ENCODE data around the gene TADA2A. TPM values are rescaled to one million over a fixed set of nuclear protein-coding genes. Genes with fewer than 3 reads are reported as not detected.

The TADA2A gene
- total RNA-seq, 4 donors from 2014 or later: 11.5 to 23.7 (median 17.7) TPM

- intact Hi-C loops (cut with DNase I): no loop called here
- H3K4me3 ChIP-seq: no peak overlapping the region
- no peaks in the 10 kb centered on the region for H3K27me3 ChIP-seq
- peak overlapping the region in 1 of 4 donors; percentile 50 for H3K27ac ChIP-seq (replicated peaks in 1 of 4)
- peaks cover 31 to 95% (median 77%) of the 10 kb centered on the region in 4 donors for H3K36me3 ChIP-seq
- peaks cover 6 to 32% (median 7%) of the 10 kb centered on the region in 4 donors for H3K4me1 ChIP-seq
- DNase-seq (ENCODE audit: extremely low spot score): no peak
- WGBS: 85% methylated on average over 1 of the region's 1 CpG
- H3K9me3 ChIP-seq: no peaks in the 10 kb centered on the region
- TF ChIP-seq POLR2AphosphoS5 (IDR thresholded peaks at IDR 0.05): no peak
- TF ChIP-seq EP300 (IDR thresholded peaks at IDR 0.05): no peak
- TF ChIP-seq POLR2A (IDR thresholded peaks at IDR 0.05; ENCODE audit: low read depth): no peak
These were observed 69.2 kb downstream of the TADA2A start for GRCh38 chr17:37475731-37476420.

- no peak for DNase-seq (ENCODE audit: extremely low spot score)
- H3K27ac ChIP-seq (replicated peaks in 1 of 4): peak overlapping the region in 2 of 4 donors; percentile 14 to 50
- H3K4me3 ChIP-seq: no peak overlapping the region
- H3K27me3 ChIP-seq: no peaks in the 10 kb centered on the region
- H3K36me3 ChIP-seq: peaks cover 24 to 88% (median 70%) of the 10 kb centered on the region in 4 donors
- H3K9me3 ChIP-seq: no peaks in the 10 kb centered on the region
- TF ChIP-seq CTCF (IDR thresholded peaks at IDR 0.05): no peak
- no peak for TF ChIP-seq POLR2A (IDR thresholded peaks at IDR 0.05; ENCODE audit: low read depth)
- no peak for TF ChIP-seq POLR2AphosphoS5 (IDR thresholded peaks at IDR 0.05)
- TF ChIP-seq EP300 (IDR thresholded peaks at IDR 0.05): no peak
- H3K4me1 ChIP-seq: peaks cover 6 to 32% (median 7%) of the 10 kb centered on the region in 4 donors
- intact Hi-C loops (cut with DNase I): no loop called here
- 76% methylated on average over 4 of the region's 4 CpGs for WGBS
These were observed 69.9 kb downstream of the TADA2A start for GRCh38 chr17:37476431-37477120.

- TF ChIP-seq POLR2AphosphoS5 (IDR thresholded peaks at IDR 0.05) (peak; percentile 37 to 42), CTCF (IDR thresholded peaks at IDR 0.05) (no peak)
- H3K4me3 ChIP-seq: no peak overlapping the region
- H3K27ac ChIP-seq (replicated peaks in 1 of 4): peak overlapping the region in 2 of 4 donors; percentile 10 to 14
- 68% methylated on average over 2 of the region's 2 CpGs for WGBS
- peaks cover 13 to 72% (median 56%) of the 10 kb centered on the region in 4 donors for H3K36me3 ChIP-seq
- no peaks in the 10 kb centered on the region for H3K9me3 ChIP-seq
- no peak for DNase-seq (ENCODE audit: extremely low spot score)
- intact Hi-C loops (cut with DNase I): no loop called here
- H3K27me3 ChIP-seq: no peaks in the 10 kb centered on the region
- peaks cover 10 to 36% (median 12%) of the 10 kb centered on the region in 4 donors for H3K4me1 ChIP-seq
These were observed 71.5 kb downstream of the TADA2A start for GRCh38 chr17:37478187-37478586.

DNA sequence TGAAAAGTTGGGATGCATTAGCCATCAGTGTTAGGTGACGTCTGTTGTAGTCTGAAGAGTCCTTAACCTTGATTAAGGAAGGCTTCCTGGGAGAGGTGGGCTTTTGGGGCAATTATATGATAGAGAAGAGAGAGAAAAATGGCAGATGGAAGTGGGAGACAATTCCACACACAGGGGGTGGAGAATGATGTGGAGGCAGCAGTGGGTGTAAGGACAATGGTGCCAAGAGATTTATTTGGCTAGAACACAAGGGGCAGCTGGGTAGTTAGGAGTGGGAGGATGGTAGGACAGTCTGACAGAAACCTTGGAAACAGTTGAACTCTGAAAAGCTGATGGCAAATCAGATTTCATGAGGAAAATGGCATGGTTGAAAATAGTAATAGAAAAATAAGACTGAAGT, 72.3 kb downstream of the TADA2A start:
- Histone ChIP-seq H3K27ac (replicated peaks in 1 of 4) (no peak overlapping the region), H3K9me3 (no peaks in the 10 kb centered on the region), H3K4me1 (peaks cover 17 to 36% (median 19%) of the 10 kb centered on the region in 4 donors), H3K4me3 (no peak overlapping the region), H3K36me3 (peaks cover 12 to 63% (median 47%) of the 10 kb centered on the region in 4 donors), H3K27me3 (no peaks in the 10 kb centered on the region)
- no peak for DNase-seq (ENCODE audit: extremely low spot score)
- intact Hi-C loops (cut with DNase I): no loop called here
- no peak for TF ChIP-seq POLR2A (IDR thresholded peaks at IDR 0.05; ENCODE audit: low read depth)
- no peak for TF ChIP-seq POLR2AphosphoS5 (IDR thresholded peaks at IDR 0.05)
- TF ChIP-seq CTCF (IDR thresholded peaks at IDR 0.05): no peak
- 88% methylated on average over 1 of the region's 1 CpG for WGBS

DNA sequence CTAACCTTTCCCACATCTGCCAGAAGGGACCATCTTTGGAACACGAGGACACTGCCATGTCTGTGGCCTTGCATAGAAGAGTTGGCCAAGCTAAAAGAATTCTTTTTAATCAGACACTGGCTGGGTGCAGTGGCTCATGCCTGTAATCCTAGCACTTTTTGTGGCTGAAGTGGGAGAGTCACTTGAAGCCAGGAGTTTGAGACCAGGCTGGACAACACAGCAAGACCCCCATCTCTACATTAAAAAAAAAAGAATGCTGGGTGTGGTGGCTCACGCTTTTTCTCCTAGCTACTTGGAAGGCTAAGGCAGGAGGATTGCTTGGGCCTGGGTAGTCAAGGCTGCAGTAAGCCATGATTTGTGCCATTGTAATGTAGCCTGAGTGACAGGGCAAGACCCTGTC, 73.7 kb downstream of the TADA2A start:
- Histone ChIP-seq H3K27ac (replicated peaks in 1 of 4) (no peak overlapping the region), H3K36me3 (peaks cover 6 to 49% (median 34%) of the 10 kb centered on the region in 4 donors), H3K9me3 (no peaks in the 10 kb centered on the region), H3K4me1 (peaks cover 17 to 36% (median 19%) of the 10 kb centered on the region in 4 donors), H3K4me3 (no peak overlapping the region), H3K27me3 (no peaks in the 10 kb centered on the region)
- DNase-seq (ENCODE audit: extremely low spot score): no peak
- intact Hi-C loops (cut with DNase I): no loop called here
- WGBS: 94% methylated on average over 2 of the region's 2 CpGs
- TF ChIP-seq EP300 (IDR thresholded peaks at IDR 0.05) (no peak), POLR2AphosphoS5 (IDR thresholded peaks at IDR 0.05) (no peak), CTCF (IDR thresholded peaks at IDR 0.05) (no peak), POLR2A (IDR thresholded peaks at IDR 0.05; ENCODE audit: low read depth) (no peak)

All from esophagus muscularis mucosa (tissue), 4 donors.